ENCODE data around the gene TECTB.

The TECTB gene

DNA sequence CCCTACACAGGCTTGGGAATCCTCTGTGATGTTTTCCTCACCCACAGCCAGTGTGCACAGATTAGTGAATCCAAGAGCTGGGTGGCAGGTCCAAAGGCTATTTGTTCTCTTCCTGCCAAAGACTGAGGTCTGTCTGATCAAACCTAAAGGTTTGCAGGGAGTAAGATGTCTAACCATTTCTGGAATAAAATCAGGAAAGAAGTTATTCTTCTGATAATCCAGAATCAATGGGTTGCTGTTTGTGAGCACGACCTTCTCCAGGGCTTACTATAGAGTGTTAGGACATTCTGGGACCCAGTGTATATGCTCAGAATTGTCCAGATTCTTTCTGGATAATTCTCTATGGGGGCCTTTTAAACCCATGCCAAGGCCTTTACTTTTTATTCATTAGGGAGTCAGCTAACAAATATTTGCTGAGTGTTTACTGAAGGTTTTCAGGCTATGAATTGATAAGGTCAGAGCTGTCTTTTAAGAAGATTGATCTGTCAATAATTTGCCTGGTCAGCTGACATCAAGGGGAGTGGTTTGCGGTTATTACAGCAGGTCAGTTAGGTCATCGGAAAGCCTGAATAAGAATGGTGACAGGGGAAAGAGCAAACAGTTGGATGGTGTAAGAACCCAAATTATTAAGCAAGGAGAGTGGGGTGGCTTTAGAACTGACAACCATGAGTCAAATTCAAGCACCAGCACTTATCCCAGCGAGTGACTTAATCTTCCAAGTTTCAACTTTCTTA is 7.5 kb upstream of the TECTB start:
- DNase-seq (ENCODE audit: low read depth): no peak

DNA sequence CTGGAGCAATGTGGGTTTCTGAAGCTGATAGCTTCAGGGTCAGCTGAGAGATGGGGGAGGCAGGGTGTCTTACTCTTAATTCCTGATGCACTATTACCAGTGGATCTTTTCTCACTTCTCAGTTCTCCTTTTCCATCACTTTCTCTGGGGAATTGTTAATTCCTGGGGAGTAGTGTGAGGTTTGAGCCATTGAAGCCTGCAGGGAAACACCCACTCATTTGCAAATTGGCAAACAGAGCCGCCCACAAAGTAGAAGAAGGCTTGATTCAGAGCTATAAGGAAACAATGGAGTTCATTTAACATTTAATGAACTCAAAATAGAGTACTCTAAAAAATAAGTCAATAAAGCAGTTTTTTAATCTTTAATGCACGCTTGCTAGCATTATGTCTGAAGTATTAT is 4.3 kb upstream of the TECTB start:
- no peak for DNase-seq (ENCODE audit: low read depth)

DNA sequence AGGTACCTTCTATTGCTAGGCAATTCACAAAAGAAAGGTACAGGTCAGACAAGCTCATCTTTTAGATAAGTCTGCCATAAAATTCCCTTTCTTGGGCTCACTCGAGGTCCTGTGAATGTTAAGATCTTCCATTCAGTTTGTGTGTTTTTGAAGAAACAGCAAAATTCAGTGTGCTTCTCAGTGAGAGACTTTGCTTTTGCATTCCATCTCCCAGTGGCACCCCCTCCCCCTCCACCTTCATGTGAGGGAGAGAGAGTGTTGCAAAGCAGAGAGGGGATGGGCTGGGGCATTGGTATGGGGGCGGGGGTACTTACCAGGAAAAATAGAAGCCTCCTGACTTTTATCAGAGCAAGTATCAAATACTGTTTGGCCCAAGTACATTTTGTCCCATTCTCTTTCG is 3.8 kb upstream of the TECTB start:
- no peak for DNase-seq (ENCODE audit: low read depth)

DNA sequence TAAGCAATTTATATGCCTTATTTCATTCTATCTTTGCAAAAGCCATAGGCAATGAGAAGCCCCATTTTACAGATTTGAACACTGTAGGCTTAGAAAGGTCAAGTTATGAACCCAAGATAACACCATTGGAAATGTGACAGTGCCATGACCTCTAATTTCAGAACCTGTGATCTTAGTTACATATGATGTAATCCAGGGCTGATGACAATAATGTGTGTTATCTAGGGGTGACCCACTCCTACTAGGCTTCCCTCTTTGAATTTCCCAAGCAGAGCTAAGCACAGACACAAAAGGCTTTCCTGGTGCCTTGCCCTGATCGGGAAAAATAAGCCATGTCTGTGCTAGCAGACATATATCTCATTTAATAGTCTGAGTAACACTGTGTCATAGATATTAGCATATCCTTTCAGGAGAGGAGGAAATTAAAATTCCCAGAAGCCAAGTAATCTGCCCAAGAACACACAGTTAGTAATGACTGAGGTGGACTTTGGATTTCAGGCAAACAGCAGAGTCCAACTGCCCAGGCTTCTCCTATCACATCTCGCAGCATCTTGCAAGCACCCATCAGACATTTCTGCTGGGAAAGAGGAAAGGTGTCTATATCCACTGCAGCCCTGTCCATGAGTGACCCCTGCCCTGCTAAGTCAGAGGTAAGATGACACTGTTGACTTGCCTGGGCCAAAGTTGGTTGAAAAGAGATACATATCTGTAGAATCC is 2.8 kb upstream of the TECTB start:
- no peak for DNase-seq (ENCODE audit: low read depth)

GRCh38 chr10:112282086-112282485 is 1.1 kb upstream of the TECTB start:
- DNase-seq (ENCODE audit: low read depth): no peak

- no peak for DNase-seq (ENCODE audit: low read depth)
Observed at GRCh38 chr10:112286837-112287818, 3.9 kb downstream of the TECTB start.

- no peak for DNase-seq (ENCODE audit: low read depth)
Observed at GRCh38 chr10:112287844-112288243, 4.6 kb downstream of the TECTB start.

- no peak for DNase-seq (ENCODE audit: low read depth)
Observed at GRCh38 chr10:112288486-112288885, 5.3 kb downstream of the TECTB start.

DNA sequence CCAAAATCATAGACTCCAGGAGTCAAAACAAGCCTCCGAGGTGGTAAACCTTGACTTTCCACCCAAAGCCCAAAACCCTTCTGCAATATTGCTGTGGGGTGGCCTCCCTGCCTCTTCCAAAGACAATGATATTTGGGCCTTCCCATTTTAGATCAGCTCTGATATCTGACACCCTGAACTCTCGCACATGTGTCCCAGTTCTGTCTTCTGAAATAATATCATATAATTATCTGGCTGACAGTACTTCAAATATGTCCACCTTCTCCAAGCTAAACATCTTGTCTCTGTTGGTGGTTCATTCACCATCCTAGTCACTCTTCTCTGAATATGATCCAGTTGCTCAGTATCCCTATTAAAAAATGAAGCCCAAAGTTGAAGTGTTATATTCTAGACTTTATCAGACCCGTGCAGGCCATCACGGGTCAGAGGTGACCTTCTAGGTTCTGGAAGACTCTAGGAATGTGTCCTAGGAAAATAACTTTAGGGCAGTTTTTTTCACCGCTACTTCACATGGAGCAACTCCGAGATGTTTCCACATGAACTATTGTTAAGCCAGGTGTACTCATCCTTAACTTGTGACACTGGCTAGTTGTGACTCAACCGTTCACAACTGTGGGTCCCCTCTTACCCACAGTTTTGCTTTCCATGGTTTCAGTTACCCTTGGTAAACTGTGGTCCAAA is 6.3 kb downstream of the TECTB start:
- DNase-seq (ENCODE audit: low read depth): no peak

DNA sequence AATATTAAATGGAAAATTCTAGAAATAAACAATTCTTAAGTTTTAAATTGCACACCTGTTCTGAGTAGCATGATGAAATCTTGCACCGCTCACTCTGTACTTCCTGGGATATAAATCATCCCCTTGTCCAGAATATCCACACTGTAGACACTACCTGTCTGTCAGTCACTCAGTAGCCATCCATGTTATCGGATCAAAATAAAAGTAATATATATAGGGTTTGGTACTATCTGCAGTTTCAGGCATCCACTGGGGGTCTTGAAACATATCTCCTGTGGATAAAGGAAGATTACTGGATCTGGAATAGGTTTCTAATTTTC is 6.8 kb downstream of the TECTB start:
- no peak for DNase-seq (ENCODE audit: low read depth)

DNA sequence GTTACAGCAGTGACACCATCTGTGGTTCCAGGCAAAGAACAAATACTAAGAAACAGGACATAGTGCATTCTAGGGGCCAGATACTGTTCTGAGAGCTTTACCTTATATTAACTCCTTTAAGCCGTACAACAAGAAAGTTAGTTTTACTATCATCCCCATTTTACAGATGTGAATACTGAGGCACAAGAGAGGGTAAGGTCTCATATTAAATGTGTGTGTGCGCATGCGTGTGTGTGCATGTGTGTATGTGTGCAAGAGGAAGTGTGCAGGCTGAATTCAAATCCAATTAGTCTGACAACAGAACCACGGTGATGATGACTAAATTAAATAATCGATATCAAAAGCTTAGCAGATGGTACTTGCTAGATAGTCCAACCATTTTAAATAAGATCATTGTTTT is 11.0 kb downstream of the TECTB start:
- no peak for DNase-seq (ENCODE audit: low read depth)

- DNase-seq (ENCODE audit: low read depth): no peak
Observed at GRCh38 chr10:112295853-112296830, 12.9 kb downstream of the TECTB start.

GRCh38 chr10:112296908-112297331 is 13.7 kb downstream of the TECTB start:
- no peak for DNase-seq (ENCODE audit: low read depth)

DNA sequence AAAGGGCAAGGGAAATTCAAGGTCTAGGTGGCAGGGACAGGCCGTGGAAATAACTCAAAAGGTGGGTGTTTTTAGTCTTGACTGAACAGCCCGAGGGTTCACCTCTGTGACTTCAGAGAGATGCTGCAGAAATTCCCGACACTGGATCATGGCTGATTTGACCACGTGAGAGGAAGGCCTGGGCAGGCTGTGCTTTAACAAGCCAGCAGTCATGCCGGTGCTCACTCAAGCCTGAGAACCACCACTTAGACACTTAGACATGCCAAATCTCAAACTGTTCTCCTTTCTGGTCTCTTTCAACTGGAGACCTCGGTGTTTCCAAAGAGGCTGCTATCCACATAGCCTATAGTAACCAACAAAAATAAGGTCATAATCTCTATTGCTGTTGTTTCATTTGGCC is 15.4 kb downstream of the TECTB start:
- no peak for DNase-seq (ENCODE audit: low read depth)

DNA sequence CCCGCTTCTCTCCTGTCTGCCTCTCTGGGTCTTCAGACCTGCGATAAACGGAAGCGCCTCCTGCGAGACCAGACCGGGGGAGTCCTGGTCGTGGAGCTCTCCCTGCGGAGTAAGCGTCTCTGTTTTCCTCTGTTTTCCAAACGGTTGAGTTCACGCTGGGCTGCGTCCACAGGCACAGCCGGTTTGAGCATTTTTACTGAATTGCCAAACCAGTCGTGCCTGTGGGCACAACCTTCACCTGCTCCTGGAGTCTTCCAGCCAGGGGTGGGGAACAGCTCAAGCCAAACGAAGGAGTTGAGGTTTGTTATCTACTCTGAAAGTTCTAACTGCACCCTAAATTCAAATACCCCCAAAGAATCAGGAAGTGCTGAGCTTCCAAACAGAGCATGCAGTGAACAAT is 16.3 kb downstream of the TECTB start:
- DNase-seq (ENCODE audit: low read depth): no peak

DNA sequence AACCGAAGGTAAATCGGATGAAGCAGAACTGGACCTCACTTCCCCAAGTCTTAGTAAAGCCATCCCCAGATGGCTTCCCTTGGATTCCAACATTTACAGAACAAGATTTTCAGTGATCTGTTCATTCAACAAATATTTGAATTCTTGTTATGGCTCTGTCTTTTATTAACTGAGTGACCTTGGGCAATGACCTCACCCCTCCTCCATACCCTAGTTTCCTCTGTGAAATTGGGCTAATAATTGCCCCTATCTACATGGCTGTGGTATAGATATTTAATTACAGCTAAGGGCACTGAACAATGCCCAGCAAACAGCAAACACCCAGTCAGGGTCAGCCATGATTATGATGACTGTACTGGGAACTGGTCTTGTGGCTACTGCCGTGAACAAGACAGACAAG is 19.1 kb downstream of the TECTB start:
- no peak for DNase-seq (ENCODE audit: low read depth)

GRCh38 chr10:112303528-112303927 is 20.3 kb downstream of the TECTB start:
- no peak for DNase-seq (ENCODE audit: low read depth)

- DNase-seq (ENCODE audit: low read depth): no peak
Observed at GRCh38 chr10:112304267-112304859, 21.2 kb downstream of the TECTB start.

DNA sequence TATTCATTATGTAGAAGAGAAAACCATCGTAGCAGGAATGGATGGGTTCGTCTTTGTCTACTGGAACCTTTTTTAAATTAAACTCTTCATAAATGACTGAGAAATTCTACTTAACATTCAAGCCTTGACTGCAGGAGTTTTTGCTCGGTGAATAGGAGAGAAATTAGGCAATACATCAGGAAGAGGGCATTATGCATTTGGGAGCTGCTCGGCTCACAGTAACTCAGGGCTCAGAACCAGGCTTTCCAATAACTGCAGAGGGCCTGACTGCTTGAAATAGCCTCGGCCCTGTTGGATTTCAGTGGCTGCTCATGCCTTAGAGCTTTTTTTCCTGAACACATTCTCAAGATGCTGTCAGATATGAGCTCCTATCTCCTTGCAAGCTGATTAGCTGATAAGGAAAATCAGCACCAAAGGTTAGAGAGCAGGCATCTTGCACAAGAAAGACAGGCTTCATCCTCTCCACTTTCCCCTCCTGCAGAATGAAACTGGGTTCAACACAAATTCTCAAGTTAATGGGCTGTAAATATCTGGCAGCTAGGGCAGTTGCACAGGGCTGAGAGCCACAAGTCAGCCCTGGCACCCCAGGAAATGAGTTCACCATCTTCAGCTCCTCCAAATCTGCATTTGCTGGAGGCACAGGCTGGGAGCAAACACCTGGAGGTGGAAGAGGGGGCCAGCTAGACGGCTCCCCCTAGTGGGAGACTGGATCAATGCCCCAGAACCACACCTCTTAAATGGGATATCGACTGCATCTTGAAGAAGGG is 24.3 kb downstream of the TECTB start:
- no peak for DNase-seq (ENCODE audit: low read depth)

DNA sequence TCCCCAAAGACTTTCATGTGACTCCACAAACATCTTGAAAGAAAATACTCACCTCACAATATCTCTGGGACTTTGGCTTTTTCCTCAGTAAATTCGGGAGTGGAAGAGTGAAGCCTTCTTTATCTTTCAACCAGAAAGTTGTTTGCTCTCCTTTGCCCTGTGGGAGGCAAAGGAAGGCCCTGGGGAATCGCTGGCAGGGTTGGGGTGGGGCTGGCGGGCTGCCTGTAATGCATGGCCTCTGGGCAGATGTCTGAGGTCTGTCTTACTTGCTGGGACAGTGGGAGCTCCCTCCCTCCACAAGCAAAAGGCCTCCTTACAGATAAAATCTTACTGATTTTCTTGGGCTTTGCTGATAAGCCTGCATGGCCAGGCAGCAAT is 24.9 kb downstream of the TECTB start:
- no peak for DNase-seq (ENCODE audit: low read depth)

Data from stimulated activated CD8-positive, alpha-beta memory T cell treated with anti-CD3 and anti-CD28 coated beads, Interleukin-7, amount 100 ng/mL, for 24 hours (primary cell).